Brain microvascular endothelial cell (primary cell): ENCODE results near the gene ATG5.

Experiments used
- DNase-seq: peaks from one replicate; pipeline ENCODE4 v3.0.0-alpha.2; 2020
- H3K27ac ChIP-seq: fragments of 250-450 bp; sonication (Bioruptor Pico); 2 replicates; pipeline ENCODE4 v1.5.1; 2020; ENCODE audit warnings: mild to moderate bottlenecking, moderate library complexity
- H3K27me3 ChIP-seq: fragments of 250-450 bp; sonication (Bioruptor Pico); replicated peaks from 2 replicates; pipeline ENCODE4 v1.5.1; 2020; ENCODE audit warnings: mild to moderate bottlenecking
- H3K36me3 ChIP-seq: fragments of 250-450 bp; sonication (Bioruptor Pico); replicated peaks from 2 replicates; pipeline ENCODE4 v1.5.1; 2020; ENCODE audit warnings: mild to moderate bottlenecking
- H3K4me3 ChIP-seq: 2 replicates; pipeline ENCODE4 v1.5.1; 2011; ENCODE audit warnings: low read depth, mild to moderate bottlenecking, control low read depth, low read length, moderate library complexity
- in situ Hi-C: cut with HindIII; loops from 2 replicates; pipeline ENCODE4 v1.10.0; 2017; ENCODE audit warnings: low sequenced_read_pairs, low pct_ligation_motif_present
- TF ChIP-seq, protein P1 (sequence below): IDR thresholded peaks from 2 replicates; pipeline ENCODE4 v1.5.1; 2011; ENCODE audit warnings: low read depth, mild to moderate bottlenecking, moderate library complexity, low read length, control low read depth, inconsistent platforms; ENCODE audit errors: missing control alignments

ATG5 gene

DNA sequence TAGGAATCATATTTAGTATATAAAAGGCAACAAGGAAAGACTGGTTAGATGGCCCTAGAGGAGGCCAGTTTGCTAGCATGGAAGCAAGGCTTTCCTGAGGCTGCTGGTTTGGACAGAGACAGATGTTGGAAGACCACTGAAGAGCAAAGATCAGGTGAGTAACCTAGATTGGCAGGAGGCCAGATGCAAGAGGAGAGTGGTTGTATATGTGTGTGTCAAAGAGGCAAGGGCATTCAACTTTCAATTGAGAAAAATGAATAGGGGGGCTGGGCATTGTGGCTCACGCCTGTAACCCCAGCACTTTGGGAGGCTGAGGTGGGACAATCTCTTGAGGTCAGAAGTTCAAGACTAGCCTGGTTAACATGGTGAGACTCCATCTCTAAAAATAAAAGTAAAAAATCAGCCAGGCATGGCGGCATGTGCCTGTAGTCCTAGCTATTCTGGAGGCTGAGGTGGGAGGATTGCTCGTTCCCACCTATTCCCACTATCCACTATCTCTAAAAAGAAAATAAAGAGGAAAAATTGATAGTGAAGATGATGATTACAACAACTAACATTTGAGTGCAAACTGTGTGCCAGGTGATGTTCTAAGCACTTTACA, 159.6 kb downstream of the ATG5 start:
- H3K27ac ChIP-seq = no peak overlapping the region
- no peaks in the 10 kb centered on the region for H3K36me3 ChIP-seq
- in situ Hi-C loops = no loop called here
- TF ChIP-seq, protein P1, sequence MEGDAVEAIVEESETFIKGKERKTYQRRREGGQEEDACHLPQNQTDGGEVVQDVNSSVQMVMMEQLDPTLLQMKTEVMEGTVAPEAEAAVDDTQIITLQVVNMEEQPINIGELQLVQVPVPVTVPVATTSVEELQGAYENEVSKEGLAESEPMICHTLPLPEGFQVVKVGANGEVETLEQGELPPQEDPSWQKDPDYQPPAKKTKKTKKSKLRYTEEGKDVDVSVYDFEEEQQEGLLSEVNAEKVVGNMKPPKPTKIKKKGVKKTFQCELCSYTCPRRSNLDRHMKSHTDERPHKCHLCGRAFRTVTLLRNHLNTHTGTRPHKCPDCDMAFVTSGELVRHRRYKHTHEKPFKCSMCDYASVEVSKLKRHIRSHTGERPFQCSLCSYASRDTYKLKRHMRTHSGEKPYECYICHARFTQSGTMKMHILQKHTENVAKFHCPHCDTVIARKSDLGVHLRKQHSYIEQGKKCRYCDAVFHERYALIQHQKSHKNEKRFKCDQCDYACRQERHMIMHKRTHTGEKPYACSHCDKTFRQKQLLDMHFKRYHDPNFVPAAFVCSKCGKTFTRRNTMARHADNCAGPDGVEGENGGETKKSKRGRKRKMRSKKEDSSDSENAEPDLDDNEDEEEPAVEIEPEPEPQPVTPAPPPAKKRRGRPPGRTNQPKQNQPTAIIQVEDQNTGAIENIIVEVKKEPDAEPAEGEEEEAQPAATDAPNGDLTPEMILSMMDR = no peak
- H3K27me3 ChIP-seq = no peaks in the 10 kb centered on the region
- peak; percentile 21 for DNase-seq
- H3K4me3 ChIP-seq = no peak overlapping the region

GRCh38 chr6:106163966-106164877, 161.3 kb downstream of the ATG5 start:
- TF ChIP-seq, protein P1 = no peak
- H3K27ac ChIP-seq = peak overlapping the region; percentile 38
- in situ Hi-C loops = no loop called here
- H3K27me3 ChIP-seq = no peaks in the 10 kb centered on the region
- DNase-seq = peak; percentile 29
- no peak overlapping the region for H3K4me3 ChIP-seq
- H3K36me3 ChIP-seq = no peaks in the 10 kb centered on the region

GRCh38 chr6:106163446-106163965, 162.1 kb downstream of the ATG5 start:
- peak; percentile 57 for DNase-seq
- Histone ChIP-seq H3K4me3 (no peak overlapping the region), H3K27ac (peak overlapping the region; percentile 38), H3K36me3 (no peaks in the 10 kb centered on the region), H3K27me3 (no peaks in the 10 kb centered on the region)
- in situ Hi-C loops = no loop called here
- TF ChIP-seq, protein P1 = peak; percentile 45

DNA sequence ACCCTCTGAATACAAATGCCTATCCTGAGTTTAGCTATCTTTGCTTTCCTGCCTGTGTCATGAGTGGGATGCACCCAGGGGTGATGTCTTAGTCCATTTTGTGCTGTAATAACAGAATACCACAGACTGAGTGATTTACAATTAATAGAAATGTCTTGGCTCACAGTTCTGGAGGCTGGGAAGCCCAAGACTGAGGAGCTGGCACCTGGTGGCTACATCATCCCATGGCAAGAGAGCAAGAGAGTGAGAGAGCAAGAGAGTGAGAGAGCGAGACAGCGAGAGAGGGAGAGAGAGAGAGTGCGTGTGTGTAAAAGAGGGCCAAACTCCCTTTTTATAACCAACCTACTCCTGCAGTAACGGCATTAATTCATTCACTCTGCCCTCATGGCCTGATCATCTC, 162.6 kb downstream of the ATG5 start:
- Histone ChIP-seq H3K27me3 (no peaks in the 10 kb centered on the region), H3K36me3 (no peaks in the 10 kb centered on the region), H3K4me3 (no peak overlapping the region), H3K27ac (no peak overlapping the region)
- TF ChIP-seq, protein P1 = no peak
- no peak for DNase-seq
- in situ Hi-C loops = no loop called here

- H3K27ac ChIP-seq = no peak overlapping the region
- TF ChIP-seq, protein P1 = no peak
- in situ Hi-C loops = no loop called here
Observed at GRCh38 chr6:106161893-106162292, 163.7 kb downstream of the ATG5 start.

More at GRCh38 chr6:106161893-106162292, 163.7 kb downstream of the ATG5 start:
- no peaks in the 10 kb centered on the region for H3K27me3 ChIP-seq
- H3K36me3 ChIP-seq = no peaks in the 10 kb centered on the region
- DNase-seq = no peak
- no peak overlapping the region for H3K4me3 ChIP-seq
